GDM1 (cell line): ENCODE results near the gene MCF2L.

Experiments
- DNase-seq: peaks from one replicate; lab custom pipeline; 2025; lab: John Stamatoyannopoulos, UW

The MCF2L gene

GRCh38 chr13:112962911-112963625 is 5.9 kb upstream of the MCF2L start:
- DNase-seq, result no peak

DNA sequence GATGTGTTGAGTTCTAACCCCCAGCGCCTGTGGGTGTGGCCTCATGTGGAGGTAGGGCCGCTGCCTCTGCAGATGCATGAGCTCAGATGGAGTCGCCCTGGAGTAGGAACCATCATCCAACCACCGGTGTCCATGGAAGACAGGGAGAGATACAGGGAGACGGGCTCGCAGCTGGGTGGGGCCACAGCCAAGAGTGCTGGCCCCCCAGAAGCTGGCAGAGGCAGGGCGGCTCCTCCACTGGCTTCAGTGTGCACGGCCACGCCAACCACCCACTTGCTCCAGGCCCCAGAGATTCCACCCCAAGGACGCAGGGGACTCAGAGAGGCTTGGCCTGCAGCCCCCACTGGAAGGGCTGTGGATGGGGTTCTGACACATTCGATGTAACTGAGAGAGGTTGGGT is 5.4 kb upstream of the MCF2L start:
- no peak for DNase-seq

DNA sequence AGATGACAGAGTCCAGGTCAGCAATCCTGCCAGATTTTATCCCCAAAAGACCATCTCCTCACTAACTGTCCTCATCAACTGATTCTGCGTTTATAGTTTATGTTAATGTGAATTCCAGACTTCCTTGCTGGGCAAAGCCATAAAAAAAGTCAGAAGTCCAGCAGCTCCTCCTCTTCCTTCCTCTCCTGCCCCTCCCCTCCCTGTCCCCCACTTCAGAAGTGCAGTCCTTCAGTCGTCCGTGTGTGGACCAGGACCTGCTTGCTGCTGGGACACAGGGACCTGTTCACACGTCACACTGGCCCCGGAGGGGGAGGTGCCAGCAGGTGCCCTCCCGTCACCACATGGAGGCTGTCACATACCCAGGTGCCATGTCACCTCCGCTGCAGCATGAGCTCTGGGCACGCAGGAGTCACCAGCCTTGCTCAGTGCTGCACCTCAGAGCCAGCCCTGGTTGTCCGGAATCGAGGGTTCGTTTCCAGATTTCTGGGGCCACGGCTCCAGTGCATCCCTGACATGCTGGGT is 4.0 kb upstream of the MCF2L start:
- DNase-seq, result no peak

DNA sequence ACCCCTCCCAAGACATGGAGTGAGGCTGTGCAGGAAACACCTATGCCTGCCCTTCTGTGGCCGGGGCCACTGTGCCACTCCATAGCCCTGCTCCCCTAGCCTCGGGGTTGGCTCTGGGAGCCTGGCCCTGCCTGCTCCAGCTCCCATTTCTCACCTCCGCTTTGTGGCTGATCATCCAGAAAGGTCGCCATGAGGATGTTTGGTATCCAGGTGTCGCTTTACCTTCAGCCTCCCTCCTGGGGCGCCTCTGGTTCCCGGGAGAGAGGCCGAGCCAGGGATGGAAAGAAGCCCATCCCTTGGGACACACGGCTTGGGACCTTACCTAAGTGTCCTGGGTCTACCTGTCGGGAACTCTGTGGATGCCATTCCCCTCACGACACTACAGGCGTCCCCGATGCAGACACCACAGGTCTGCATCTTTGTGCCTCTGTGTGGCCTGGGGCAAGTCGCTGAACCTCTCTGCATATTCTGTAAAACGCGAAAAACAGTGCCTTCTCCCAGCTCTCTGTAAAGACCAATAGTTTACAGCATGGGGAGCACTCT is 3.4 kb upstream of the MCF2L start:
- no peak for DNase-seq

GRCh38 chr13:112966776-112967175 is 2.2 kb upstream of the MCF2L start:
- no peak for DNase-seq

- no peak for DNase-seq
Observed at GRCh38 chr13:112967686-112968379, 1.2 kb upstream of the MCF2L start.

DNA sequence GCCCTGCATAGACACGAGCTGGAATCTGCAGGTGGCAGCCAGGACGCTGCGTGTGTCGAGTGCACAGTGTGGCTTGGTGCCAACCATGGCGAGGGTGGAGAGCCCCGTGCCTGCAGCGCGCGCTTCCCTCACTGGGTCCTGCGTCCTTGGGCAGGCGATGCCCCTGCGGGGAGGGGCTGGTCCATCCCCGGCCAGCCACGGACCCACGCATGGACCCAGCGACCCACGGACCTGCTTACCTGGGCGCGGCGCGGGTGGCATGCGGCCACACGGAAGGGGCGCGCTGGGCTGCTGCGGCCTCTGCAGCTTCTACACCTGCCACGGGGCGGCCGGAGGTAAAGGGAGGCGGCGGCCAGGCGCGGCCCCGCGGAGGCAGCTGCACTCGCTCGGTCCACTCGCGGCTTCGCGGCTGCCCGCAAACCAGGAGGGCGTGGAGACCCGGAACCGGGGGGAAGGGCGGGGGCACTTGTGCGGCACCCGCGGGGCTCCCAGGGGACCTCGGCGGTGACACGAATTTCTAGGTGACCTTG is 569 bp upstream of the MCF2L start:
- DNase-seq, result no peak

DNA sequence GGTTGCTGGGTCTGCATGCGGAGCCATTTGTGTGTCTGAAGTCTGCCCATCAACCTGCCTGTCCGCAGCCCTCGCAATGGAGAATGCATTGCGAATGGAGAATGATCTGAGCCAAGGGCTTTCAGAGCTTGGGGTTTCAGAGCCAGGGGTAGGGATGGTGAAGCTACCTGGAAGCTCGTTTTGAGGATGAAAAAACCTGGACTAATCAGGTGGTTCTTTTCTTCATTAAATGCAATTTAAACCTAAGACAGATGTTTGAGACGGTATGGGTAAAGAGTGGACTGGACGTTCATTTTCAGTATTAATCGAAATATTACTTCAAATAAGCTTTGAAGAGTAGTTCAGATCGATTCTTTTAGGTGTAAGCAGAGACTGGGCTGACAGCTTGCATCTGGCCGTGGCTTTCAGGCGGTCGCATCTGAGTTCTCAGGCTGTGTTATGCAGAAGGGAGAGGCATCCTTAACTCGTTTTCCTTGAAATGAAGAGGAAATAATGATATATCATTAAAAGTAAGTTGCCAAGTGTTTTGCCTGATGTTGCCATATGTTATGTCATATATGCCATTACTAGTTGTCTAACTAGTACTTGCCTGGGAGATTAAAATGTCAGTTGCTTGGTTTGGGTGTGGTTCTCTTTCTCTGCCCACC is 801 bp downstream of the MCF2L start:
- DNase-seq, result no peak

GRCh38 chr13:112970552-112971287 is 1.7 kb downstream of the MCF2L start:
- no peak for DNase-seq

DNA sequence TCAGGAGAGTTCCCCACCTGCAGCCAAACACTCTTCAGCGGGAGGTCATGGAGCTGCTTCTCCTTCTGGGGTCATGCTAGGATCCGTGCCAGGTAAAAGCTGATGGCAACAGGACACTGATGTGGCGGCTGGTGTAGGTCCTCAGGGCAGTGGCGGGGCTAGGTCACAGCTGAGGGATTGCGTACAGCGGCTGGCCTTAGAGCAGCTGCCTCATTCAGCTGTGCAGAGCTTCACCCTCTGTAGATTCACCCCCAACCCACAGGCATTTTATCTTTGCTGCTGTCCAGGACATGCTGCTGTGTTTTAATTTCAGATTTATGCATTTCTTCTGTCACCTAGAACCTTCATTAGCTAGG is 2.3 kb downstream of the MCF2L start:
- DNase-seq, result no peak

DNA sequence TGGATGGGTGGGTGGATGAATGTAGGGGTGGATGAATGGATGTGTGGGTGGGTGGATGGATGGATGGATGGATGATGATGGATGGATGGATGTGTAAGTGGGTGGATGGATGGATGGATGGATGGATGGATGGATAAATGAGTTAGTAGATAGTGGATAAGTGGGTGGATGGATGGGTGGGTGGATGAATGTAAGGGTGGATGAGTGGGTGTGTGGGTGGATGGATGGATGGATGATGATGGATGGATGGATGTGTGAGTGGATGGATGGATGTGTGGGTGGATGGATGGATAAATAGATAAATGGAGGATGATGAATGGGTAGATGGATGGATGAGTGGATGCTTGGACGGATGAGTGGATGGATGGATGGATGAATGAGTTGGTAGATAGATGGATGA is 3.2 kb downstream of the MCF2L start:
- no peak for DNase-seq

- no peak for DNase-seq
Observed at GRCh38 chr13:112972867-112973576, 4.0 kb downstream of the MCF2L start.

- no peak for DNase-seq
Observed at GRCh38 chr13:112973577-112973951, 4.5 kb downstream of the MCF2L start.

- DNase-seq, result no peak
Observed at GRCh38 chr13:112974125-112974524, 5.1 kb downstream of the MCF2L start.

DNA sequence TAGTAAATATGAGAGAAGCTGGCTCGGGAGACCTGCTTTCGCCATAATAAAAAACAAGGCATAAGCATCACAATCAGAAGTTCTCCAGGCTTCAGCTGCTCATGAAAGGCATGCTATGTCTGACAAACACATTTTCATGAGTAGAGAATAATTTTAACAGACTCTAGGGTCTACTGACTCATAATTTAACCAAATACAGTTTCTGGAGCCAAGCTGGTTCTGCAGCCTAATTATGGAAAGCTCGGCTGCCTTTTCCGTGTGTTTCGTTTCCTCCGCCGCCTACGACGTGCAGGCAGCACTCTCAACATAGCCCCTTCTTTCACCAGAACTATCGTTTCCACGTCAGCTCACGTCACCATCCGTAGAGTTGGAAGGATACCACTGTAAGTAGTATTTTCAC is 5.7 kb downstream of the MCF2L start:
- DNase-seq, result no peak

- DNase-seq, result no peak
Observed at GRCh38 chr13:112975401-112975939, 6.5 kb downstream of the MCF2L start.

DNA sequence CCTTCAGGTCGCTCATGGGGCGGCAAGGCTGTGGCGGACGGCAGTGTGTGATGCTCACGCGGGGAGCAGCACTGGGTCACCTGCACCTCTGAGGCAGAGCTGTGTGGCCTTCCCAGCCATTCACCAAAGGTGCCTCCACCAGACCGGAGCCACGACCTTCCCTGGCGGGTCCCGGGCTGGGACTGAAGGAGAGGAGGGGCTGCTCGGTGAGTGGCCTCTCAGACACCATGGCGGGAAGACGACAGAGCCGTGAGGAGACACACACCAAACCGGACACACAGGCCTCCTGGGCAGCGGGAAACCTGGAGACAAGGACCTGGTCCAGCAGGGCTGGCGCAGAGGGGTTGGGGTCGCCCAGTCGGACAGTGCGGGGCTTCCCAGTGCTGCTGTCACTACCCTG is 7.5 kb downstream of the MCF2L start:
- no peak for DNase-seq

DNA sequence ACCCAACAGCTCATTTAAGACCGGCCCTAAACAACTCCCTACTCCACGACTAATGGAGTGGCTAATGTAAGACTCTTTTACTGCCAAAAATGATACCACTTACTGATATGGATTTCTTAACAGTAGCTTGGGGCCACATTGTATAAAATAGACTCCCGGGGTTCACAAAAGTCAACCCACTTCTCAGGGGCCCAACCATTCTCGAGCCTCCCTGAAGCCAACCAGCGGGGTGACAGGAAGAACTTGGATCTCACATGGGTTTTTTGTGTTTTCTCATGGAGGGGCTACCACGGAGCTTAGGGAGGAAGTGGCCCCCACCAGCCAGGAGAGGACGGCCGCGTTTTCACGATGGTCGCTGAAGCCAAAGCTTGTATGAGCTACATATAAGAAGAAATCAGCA is 8.1 kb downstream of the MCF2L start:
- DNase-seq, result no peak

- no peak for DNase-seq
Observed at GRCh38 chr13:112977525-112977924, 8.5 kb downstream of the MCF2L start.

DNA sequence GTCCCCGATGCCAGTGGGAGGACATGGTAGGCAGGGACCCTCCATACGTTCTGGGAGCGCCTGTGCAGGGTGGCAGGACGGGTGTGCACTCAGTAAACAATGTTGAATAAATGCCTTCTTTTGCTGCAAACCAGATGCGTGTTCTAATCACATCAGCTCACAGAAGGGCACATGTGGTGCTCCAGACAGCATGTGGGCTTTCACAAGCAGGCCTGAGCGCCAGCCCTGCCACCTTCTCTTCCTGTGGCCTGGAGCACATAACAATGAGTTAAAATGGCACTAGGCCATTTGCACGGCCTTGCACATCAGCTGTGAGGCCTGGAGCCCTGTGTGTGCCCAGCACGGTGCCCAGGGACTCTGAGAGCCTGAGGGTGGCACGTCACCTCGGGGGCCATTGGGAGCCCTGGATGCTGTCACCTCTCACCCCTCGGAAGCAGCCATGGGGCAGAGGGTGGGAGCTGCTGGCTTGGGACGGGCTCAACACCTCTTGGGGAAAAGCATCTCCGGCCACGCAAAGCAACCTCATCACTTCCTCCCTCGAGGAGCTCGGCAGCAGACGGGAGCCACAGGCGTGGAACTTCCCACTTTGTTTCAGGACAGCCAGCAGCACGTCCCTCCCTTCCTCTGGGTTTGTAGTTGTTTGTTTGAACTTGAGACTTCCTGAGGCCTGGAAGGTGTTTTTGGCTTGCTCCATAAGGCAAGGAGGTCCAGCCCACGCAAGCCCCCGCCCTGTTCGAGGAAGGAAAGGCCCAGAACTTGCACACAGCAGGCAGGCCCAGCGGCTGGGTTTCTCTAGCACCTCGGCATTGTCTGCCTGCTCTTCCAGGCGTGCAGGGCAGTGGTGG is 9.8 kb downstream of the MCF2L start:
- DNase-seq, result no peak
